HepG2 (cell line): Measurements from ENCODE around the gene ANO2. TPM values are rescaled to one million over a fixed set of nuclear protein-coding genes. Genes with fewer than 3 reads are reported as not detected.

Experiments used
- ATAC-seq: fragments of 200-7000 bp; cut with Tn5 transposase; 3 replicates; pipeline ENCODE4 v1.9.1; 2020; ENCODE audit warnings: mild to moderate bottlenecking, moderate library complexity
- BruUV-seq: library from RNA; stranded (reverse); fragments of 400-500 nt; replicated peaks from 2 replicates; lab custom pipeline; 2021; lab: Mats Ljungman, UMichigan
- CTCF ChIA-PET: fragments of 300-600 bp; formaldehyde crosslinking; extraction: SDS; loops from one replicate; lab custom pipeline; 2021; ENCODE audit warnings: low total read pairs, inconsistent platforms, low intra/inter-chr PET ratio; lab: Yijun Ruan, JAX
- POLR2A ChIA-PET: fragments of 350-600 bp; sonication (Branson Sonifier 250); formaldehyde crosslinking; loops from one replicate; lab custom pipeline; 2020; ENCODE audit warnings: antibody characterized with exemption, inconsistent platforms; lab: Yijun Ruan, JAX
- DNase-seq: peaks from one replicate; pipeline ENCODE4 v3.0.0-alpha.2; 2015; ENCODE audit warnings: low spot score
- FAIRE-seq: peaks from 3 replicates; lab custom pipeline; 2011; peaks lifted over from hg19 to GRCh38; lab: Jason Lieb, UNC
- H2AFZ ChIP-seq: one replicate; pipeline ENCODE4 v1.6.1; 2011; ENCODE audit warnings: low read length, inconsistent platforms
- H3K27ac ChIP-seq: fragments of 300-600 bp; 3 replicates; pipeline ENCODE4 v1.8.0; 2011; ENCODE audit warnings: mixed run types, mild to moderate bottlenecking, mixed read lengths, low read length, inconsistent platforms; ENCODE audit not compliant: insufficient read depth; ENCODE audit errors: extremely low read length
- H3K27me3 ChIP-seq, 2 experiments: fragments of 200-600 bp in 1 of 2; 2 replicates in 1 of 2; 3 replicates in 1 of 2; pipeline versions ENCODE4 v1.6.0 to v1.8.0; 2011; ENCODE audit warnings: low read length in 2 of 2, mild to moderate bottlenecking in 2 of 2, moderate library complexity in 2 of 2, inconsistent platforms in 1 of 2; ENCODE audit not compliant: insufficient read depth in 2 of 2, control insufficient read depth in 1 of 2
- H3K36me3 ChIP-seq, 2 experiments: fragments of 200-600 bp in 1 of 2; replicated peaks in 1 of 2; 2 replicates in 1 of 2; 3 replicates in 1 of 2; pipeline versions ENCODE4 v1.5.1 to v1.8.0; 2011; ENCODE audit warnings: low read length in 2 of 2, inconsistent platforms in 1 of 2; ENCODE audit not compliant: insufficient read depth in 2 of 2, control insufficient read depth in 1 of 2
- H3K4me1 ChIP-seq: 2 replicates; pipeline ENCODE4 v1.5.1; 2012; ENCODE audit warnings: low read length, inconsistent platforms; ENCODE audit not compliant: insufficient read depth
- H3K4me2 ChIP-seq: 2 replicates; pipeline ENCODE4 v1.6.0; 2011; ENCODE audit warnings: low read depth, low read length, inconsistent platforms
- H3K4me3 ChIP-seq, 3 experiments: fragments of 200-600 bp in 1 of 3; sonication (generic), shearing (Covaris generic) in 1 of 3; replicated peaks in 1 of 3; 2 replicates each; pipeline ENCODE4 v1.5.1; 2011 to 2016; ENCODE audit warnings: low read length in 3 of 3, inconsistent platforms in 2 of 3, low read depth in 2 of 3, mild to moderate bottlenecking in 2 of 3, control low read depth in 1 of 3, mixed read lengths in 1 of 3; ENCODE audit not compliant: insufficient read depth in 1 of 3
- H3K79me2 ChIP-seq: one replicate; pipeline ENCODE4 v1.6.1; 2011; ENCODE audit warnings: low read length, inconsistent platforms; ENCODE audit not compliant: insufficient read depth
- H3K9ac ChIP-seq: 2 replicates; pipeline ENCODE4 v1.6.0; 2011; ENCODE audit warnings: mild to moderate bottlenecking, low read depth, low read length, inconsistent platforms; ENCODE audit not compliant: insufficient read depth
- H3K9me3 ChIP-seq: 2 replicates; pipeline ENCODE4 v1.5.1; 2012; ENCODE audit warnings: mild to moderate bottlenecking, low read length
- H4K20me1 ChIP-seq: 2 replicates; pipeline ENCODE4 v1.6.0; 2011; ENCODE audit warnings: inconsistent platforms, mild to moderate bottlenecking, low read length, moderate library complexity; ENCODE audit not compliant: insufficient read depth
- CAMTA2 ChIP-seq: sonication (generic); formaldehyde crosslinking; IDR thresholded peaks from 2 replicates; pipeline ENCODE4 v1.4.0; 2020; ENCODE audit warnings: mild to moderate bottlenecking, missing genetic modification reagents, borderline replicate concordance
- CEBPZ ChIP-seq: IDR thresholded peaks from 2 replicates; pipeline ENCODE4 v1.6.1; 2012; ENCODE audit warnings: low read length, improper control_type of control experiment
- NBN ChIP-seq: fragments of 450-650 bp; conservative IDR thresholded peaks from 2 replicates; pipeline ENCODE4 v1.6.1; 2017
- NFATC3 ChIP-seq: sonication (generic); formaldehyde crosslinking; IDR thresholded peaks from 2 replicates; pipeline ENCODE4 v1.5.1; 2020; ENCODE audit warnings: mild to moderate bottlenecking, missing genetic modification reagents
- SIN3A ChIP-seq: IDR thresholded peaks from 2 replicates; pipeline ENCODE4 v1.6.1; 2011; ENCODE audit warnings: low read depth, mild to moderate bottlenecking, control low read depth, low read length, borderline replicate concordance
- SOX5 ChIP-seq: IDR thresholded peaks from 2 replicates; pipeline ENCODE4 v1.6.1; 2016; ENCODE audit warnings: borderline replicate concordance
- ZNF33A ChIP-seq: sonication (generic); formaldehyde crosslinking; IDR thresholded peaks from 2 replicates; pipeline ENCODE4 v1.5.1; 2020; ENCODE audit warnings: missing genetic modification reagents, mild to moderate bottlenecking, moderate library complexity, borderline replicate concordance
- ZNF382 ChIP-seq: sonication (generic); formaldehyde crosslinking; IDR thresholded peaks from 2 replicates; pipeline ENCODE4 v1.5.0; 2020; ENCODE audit warnings: missing genetic modification reagents, mild to moderate bottlenecking, borderline replicate concordance
- ZNF629 ChIP-seq: sonication (generic); formaldehyde crosslinking; conservative IDR thresholded peaks from 2 replicates; pipeline ENCODE4 v1.5.0; 2020; ENCODE audit warnings: missing genetic modification reagents
- ZNF777 ChIP-seq: sonication (generic); formaldehyde crosslinking; IDR thresholded peaks from 2 replicates; pipeline ENCODE4 v1.4.0; 2020; ENCODE audit warnings: missing genetic modification reagents
- ZNF839 ChIP-seq: sonication (generic); formaldehyde crosslinking; IDR thresholded peaks from 2 replicates; pipeline ENCODE4 v1.4.0; 2020; ENCODE audit warnings: missing genetic modification reagents, mild to moderate bottlenecking, borderline replicate concordance
- WGBS: methylation state at CpG from one replicate; pipeline ENCODE4 v1.1.6; 2017; ENCODE audit warnings: low lambda C conversion rate; 5-methylcytosine and 5-hydroxymethylcytosine counted together
- in situ Hi-C: cut with HindIII; loops from 2 replicates; pipeline ENCODE4 v1.10.0; 2017; ENCODE audit warnings: low pct_unique_long_range_greater_than_20kb; ENCODE audit not compliant: extremely low pct_ligation_motif_present
- intact Hi-C: fragments of 100-400 bp; cut with micrococcal nuclease; formaldehyde crosslinking; loops from one replicate; pipeline ENCODE4 v1.10.0; 2022; ENCODE audit not compliant: unreplicated experiment
- polyA plus RNA-seq, 8 experiments: library from polyadenylated mRNA; depleted of rRNA in 3 of 8; stranded (reverse) in 7 of 8; unstranded in 1 of 8; fragments of >200 nt; fragmentation: Illumina TruSeq in 4 of 8; extraction: Trizol in 4 of 8; gene quantifications; 2 replicates each; pipeline versions ENCODE4 v1.2.1 to v1.2.3, GENCODE V29; 2011 to 2016; ENCODE audit warnings: low read depth in 4 of 8, missing spikeins in 1 of 8, mixed read lengths in 1 of 8; ENCODE audit not compliant: insufficient read depth in 1 of 8
- total RNA-seq, 5 experiments: library from RNA; depleted of rRNA; stranded (reverse); fragments of >200 nt; fragmentation: Illumina TruSeq; extraction: Trizol; gene quantifications; 2 replicates each; pipeline ENCODE4 v1.2.3, GENCODE V29; 2016; ENCODE audit warnings: low read depth in 1 of 5
- TF ChIP-seq, protein P1 (sequence below): IDR thresholded peaks from 2 replicates; pipeline ENCODE4 v1.6.1; 2012; ENCODE audit warnings: inconsistent platforms
- TF ChIP-seq, protein P2 (sequence below): sonication (generic); formaldehyde crosslinking; IDR thresholded peaks from 2 replicates; pipeline ENCODE4 v1.4.0; 2020; ENCODE audit warnings: mild to moderate bottlenecking, low read depth, missing genetic modification reagents

Gene ANO2
- total and polyA plus RNA-seq, 2 of the 13 experiments (the other 11 are each of a cell fraction or from before 2014, with no cell fraction given), result 0.18 TPM; not detected in 1

DNA sequence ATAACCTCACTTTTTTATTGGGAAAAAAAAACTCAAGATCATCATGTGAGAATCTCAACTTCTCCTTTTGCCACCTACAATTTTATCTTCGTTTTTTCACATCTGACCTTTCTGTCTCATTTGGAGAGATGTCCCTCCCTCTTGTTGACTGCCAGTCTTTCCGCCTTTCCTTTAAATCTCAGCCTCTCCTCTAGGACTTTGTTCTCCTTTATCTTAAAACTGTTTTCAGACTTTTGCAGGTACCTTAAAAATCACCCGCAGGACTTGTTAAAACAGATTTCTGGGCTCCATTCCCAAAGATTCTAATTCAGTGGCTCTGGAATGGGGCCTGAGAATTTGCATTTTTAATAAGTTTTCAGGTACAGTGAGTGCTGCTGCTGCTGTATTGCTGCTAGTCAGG is 289.9 kb downstream of the ANO2 start:
- CTCF ChIA-PET, result no interaction called here
- no peak for DNase-seq
- H4K20me1 ChIP-seq, result no peaks in the 10 kb centered on the region
- H3K4me1 ChIP-seq, result no peaks in the 10 kb centered on the region
- BruUV-seq, result no TSS peak
- H3K27me3 ChIP-seq, result no peaks in the 10 kb centered on the region
- ATAC-seq, result no peak
- FAIRE-seq, result no peak
- no peak overlapping the region for H3K4me2 ChIP-seq
- TF ChIP-seq ZNF777 (CRISPR knock-in tag), result no peak
- no peak for TF ChIP-seq ZNF629 (CRISPR knock-in tag)
- TF ChIP-seq, protein P1, sequence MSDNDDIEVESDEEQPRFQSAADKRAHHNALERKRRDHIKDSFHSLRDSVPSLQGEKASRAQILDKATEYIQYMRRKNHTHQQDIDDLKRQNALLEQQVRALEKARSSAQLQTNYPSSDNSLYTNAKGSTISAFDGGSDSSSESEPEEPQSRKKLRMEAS, result no peak
- TF ChIP-seq ZNF382 (CRISPR knock-in tag), result no peak
- no peak for TF ChIP-seq NFATC3 (CRISPR knock-in tag)
- TF ChIP-seq SOX5 (CRISPR knock-in tag), result no peak
- TF ChIP-seq ZNF839, result no peak
- TF ChIP-seq, protein P2, sequence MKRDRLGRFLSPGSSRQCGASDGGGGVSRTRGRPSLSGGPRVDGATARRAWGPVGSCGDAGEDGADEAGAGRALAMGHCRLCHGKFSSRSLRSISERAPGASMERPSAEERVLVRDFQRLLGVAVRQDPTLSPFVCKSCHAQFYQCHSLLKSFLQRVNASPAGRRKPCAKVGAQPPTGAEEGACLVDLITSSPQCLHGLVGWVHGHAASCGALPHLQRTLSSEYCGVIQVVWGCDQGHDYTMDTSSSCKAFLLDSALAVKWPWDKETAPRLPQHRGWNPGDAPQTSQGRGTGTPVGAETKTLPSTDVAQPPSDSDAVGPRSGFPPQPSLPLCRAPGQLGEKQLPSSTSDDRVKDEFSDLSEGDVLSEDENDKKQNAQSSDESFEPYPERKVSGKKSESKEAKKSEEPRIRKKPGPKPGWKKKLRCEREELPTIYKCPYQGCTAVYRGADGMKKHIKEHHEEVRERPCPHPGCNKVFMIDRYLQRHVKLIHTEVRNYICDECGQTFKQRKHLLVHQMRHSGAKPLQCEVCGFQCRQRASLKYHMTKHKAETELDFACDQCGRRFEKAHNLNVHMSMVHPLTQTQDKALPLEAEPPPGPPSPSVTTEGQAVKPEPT, result no peak
- TF ChIP-seq SIN3A, result no peak
- no peak for TF ChIP-seq CAMTA2
- no peak for TF ChIP-seq ZNF33A (CRISPR knock-in tag)
- TF ChIP-seq NBN, result no peak
- TF ChIP-seq CEBPZ, result no peak
- WGBS, result 29% methylated on average over 3 of the region's 3 CpGs
- H3K9ac ChIP-seq, result no peak overlapping the region
- no peaks in the 10 kb centered on the region for H3K9me3 ChIP-seq
- no peaks in the 10 kb centered on the region for H3K79me2 ChIP-seq
- POLR2A ChIA-PET, result no interaction called here
- H3K4me3 ChIP-seq, result no peak overlapping the region
- H3K36me3 ChIP-seq, result no peaks in the 10 kb centered on the region
- intact Hi-C loops, result no loop called here
- in situ Hi-C loops, result no loop called here
- no peak overlapping the region for H2AFZ ChIP-seq
- no peak overlapping the region for H3K27ac ChIP-seq
